MM.1S (cell line): ENCODE results near the gene PRCC.

Experiments
- CTCF ChIP-seq: fragments of 300-600 bp; sonication (generic); IDR thresholded peaks from 2 replicates; pipeline ENCODE4 v1.5.1; 2016; ENCODE audit warnings: antibody characterized with exemption, low read length, mixed read lengths
- EZH2 ChIP-seq: fragments of 300-600 bp; sonication (generic); optimal IDR thresholded peaks from 2 replicates; pipeline ENCODE3; 2017; ENCODE audit warnings: low read depth, mild to moderate bottlenecking, antibody characterized with exemption, low read length, mixed read lengths
- EZH2phosphoT487 ChIP-seq: fragments of 300-600 bp; sonication (generic); IDR thresholded peaks from 2 replicates; pipeline ENCODE4 v1.6.1; 2018; ENCODE audit warnings: antibody characterized with exemption, low read length

- no peak for TF ChIP-seq CTCF
- TF ChIP-seq EZH2 = no peak
- TF ChIP-seq EZH2phosphoT487 = no peak
Observed at GRCh38 chr1:156742017-156742416, 25.3 kb upstream of the PRCC start.
